Measurements from ENCODE around the gene C10orf90.

The C10orf90 gene

DNA sequence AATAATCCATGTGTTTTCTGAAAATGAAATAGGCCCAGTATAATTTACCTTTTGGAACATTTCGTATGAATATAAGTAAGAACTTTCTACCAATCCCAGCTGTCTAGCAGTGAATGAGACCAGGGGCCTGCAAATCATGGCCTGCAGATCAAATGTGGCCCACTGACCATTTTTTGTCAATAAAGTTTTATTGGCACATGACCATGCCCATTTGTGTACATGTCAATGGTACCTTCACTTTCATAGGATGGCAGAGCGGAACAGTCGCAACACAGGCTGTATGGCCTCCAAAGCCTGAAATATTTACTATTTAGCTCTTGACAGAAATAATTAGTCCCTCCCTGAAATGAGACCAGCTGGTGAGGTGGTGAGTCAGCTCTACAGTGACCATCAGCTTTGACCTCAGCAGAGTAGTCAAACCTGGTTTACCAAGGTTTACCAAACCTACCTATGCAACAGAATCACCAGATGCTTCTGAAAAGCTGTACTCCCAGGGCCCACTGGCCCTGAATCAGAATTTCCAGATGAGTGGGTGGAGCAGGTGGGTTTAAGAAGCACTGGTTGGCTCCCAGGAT is 13.8 kb upstream of the C10orf90 start:
- Histone ChIP-seq H3K36me3 (ENCODE audit: control insufficient read depth, insufficient read depth, low read length) (no peaks in the 10 kb centered on the region), H3K4me3 (replicated peaks; ENCODE audit: low read depth, low read length) (no peak overlapping the region), H3K27me3 (replicated peaks; ENCODE audit: control insufficient read depth, insufficient read depth, low read length) (no peaks in the 10 kb centered on the region)
- TF ChIP-seq, protein P1, sequence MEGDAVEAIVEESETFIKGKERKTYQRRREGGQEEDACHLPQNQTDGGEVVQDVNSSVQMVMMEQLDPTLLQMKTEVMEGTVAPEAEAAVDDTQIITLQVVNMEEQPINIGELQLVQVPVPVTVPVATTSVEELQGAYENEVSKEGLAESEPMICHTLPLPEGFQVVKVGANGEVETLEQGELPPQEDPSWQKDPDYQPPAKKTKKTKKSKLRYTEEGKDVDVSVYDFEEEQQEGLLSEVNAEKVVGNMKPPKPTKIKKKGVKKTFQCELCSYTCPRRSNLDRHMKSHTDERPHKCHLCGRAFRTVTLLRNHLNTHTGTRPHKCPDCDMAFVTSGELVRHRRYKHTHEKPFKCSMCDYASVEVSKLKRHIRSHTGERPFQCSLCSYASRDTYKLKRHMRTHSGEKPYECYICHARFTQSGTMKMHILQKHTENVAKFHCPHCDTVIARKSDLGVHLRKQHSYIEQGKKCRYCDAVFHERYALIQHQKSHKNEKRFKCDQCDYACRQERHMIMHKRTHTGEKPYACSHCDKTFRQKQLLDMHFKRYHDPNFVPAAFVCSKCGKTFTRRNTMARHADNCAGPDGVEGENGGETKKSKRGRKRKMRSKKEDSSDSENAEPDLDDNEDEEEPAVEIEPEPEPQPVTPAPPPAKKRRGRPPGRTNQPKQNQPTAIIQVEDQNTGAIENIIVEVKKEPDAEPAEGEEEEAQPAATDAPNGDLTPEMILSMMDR (IDR thresholded peaks at IDR 0.05; ENCODE audit: insufficient read depth, low read length, poor library complexity, severe bottlenecking), result no peak
- no peak for DNase-seq (ENCODE audit: extremely low read depth, insufficient read length)

DNA sequence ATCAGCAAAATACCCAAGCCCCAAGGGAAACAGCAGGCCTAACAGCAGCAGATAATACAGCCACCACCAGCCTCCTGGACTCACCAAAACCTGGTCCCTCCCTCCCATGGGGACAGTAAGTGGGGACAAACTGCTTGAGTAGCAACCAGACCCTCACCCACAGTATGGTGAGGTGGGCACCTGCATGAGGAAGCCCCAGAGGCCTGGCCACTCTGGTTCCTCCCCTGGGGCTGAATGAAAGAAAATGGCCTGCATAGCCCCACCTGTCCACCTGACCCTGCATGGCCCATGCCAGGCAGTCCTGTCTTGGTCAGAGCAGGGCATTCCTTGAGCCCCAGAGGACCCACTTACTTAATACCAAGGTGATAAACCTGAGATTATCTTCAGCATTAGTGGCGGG is 13.0 kb upstream of the C10orf90 start:
- no peaks in the 10 kb centered on the region for H3K27me3 ChIP-seq (replicated peaks; ENCODE audit: control insufficient read depth, insufficient read depth, low read length)
- DNase-seq (ENCODE audit: extremely low read depth, insufficient read length), result no peak
- no peak overlapping the region for H3K4me3 ChIP-seq (replicated peaks; ENCODE audit: low read depth, low read length)
- TF ChIP-seq, protein P1 (IDR thresholded peaks at IDR 0.05; ENCODE audit: insufficient read depth, low read length, poor library complexity, severe bottlenecking), result no peak
- no peaks in the 10 kb centered on the region for H3K36me3 ChIP-seq (ENCODE audit: control insufficient read depth, insufficient read depth, low read length)

DNA sequence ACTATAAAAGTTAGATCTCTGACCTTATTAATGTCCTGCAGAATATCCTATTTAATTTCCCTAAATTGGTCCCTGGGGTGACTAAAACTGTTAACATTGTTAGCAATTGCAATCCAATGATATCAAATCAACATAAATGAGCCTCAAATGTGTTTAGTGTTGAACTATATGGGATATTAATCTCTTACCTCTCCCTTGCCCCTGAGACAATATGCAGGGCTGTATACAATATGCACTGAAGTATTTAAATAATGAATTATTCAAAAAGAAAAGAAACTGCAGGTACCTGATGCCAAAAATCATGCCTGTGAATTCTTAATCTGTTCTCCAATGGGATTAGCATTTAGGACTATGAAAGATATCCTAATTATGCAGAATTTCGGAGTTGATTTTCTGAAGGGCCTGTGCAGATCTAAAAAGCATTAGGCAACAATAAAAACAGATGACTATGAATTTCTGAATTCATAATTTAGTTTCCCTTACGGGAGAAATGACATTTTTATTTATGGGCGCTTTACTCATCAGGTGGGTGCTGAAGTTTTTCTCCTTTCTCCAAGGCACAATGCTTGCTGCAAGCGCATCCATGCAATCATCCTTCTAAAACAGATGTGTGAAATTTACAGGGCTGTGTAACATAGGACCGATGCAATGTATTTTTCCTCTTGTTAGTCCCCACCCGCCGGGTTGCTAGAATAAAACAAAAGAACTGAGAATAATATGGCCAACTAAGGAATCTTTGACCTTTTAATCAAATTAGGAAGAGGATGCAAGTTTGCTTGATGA is 5.4 kb upstream of the C10orf90 start:
- no peaks in the 10 kb centered on the region for H3K27me3 ChIP-seq (replicated peaks; ENCODE audit: control insufficient read depth, insufficient read depth, low read length)
- no peaks in the 10 kb centered on the region for H3K36me3 ChIP-seq (ENCODE audit: control insufficient read depth, insufficient read depth, low read length)
- TF ChIP-seq, protein P1 (IDR thresholded peaks at IDR 0.05; ENCODE audit: insufficient read depth, low read length, poor library complexity, severe bottlenecking), result no peak
- H3K4me3 ChIP-seq (replicated peaks; ENCODE audit: low read depth, low read length), result no peak overlapping the region
- DNase-seq (ENCODE audit: extremely low read depth, insufficient read length), result no peak

DNA sequence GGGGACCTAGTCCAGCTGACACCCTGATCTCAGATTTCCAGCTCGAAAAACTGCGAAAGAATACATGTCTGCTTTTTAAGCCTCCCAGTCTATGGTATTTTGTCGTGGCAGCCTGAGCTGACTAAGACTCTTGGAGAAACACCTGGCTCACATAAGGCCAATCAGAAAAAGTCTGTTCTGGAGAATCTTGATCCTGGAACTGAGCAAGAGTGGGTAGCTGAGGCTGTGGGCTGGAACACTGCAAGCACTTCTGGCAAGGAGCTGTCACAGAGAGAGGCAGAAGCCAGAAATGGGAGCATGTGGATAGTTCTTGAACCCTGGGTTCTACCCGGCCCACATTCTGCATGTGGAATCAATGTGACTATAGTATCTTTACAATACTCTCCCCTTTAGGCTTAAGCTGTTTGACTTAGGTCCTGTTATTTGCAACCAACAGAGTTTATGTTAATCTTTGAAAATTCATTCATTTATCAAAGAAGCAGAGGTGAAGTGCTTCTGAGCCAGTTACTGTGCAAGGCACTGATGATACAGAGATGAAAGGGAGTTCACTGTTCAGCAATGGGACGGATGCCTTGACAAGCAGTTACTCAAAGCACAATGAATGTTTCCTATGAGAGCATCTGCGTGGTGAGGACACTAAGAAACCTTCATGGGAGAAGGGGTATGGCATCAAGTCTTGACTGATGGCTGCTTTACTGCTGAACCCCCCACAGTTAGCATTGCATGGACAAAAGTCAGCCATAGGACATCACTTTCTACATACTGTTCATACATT is 4.4 kb upstream of the C10orf90 start:
- H3K4me3 ChIP-seq (replicated peaks; ENCODE audit: low read depth, low read length), result no peak overlapping the region

DNA sequence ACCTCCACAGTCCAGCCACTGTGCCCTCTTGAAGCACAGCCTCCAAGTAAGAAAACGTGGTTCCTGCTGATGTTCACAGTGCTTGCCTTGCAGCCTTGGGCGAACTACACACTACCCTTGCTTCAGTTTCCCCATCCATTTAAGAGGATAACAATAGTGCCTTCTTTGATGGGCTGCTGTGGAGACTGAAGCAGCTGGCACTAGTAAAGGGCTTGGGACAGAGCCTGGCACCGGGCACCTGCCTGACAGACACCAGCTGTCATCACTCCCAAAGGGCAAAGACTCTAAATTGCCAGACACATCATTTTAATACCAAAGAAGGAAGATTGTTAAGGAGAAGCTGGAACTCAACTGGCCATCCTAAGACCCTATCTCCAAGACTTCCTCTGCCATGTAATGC is 3.1 kb upstream of the C10orf90 start:
- TF ChIP-seq, protein P1 (IDR thresholded peaks at IDR 0.05; ENCODE audit: insufficient read depth, low read length, poor library complexity, severe bottlenecking), result no peak
- H3K4me3 ChIP-seq (replicated peaks; ENCODE audit: low read depth, low read length), result no peak overlapping the region

More for the DNA sequence above, 4.4 kb upstream of the C10orf90 start:
- no peak for DNase-seq (ENCODE audit: extremely low read depth, insufficient read length)
- Histone ChIP-seq H3K36me3 (ENCODE audit: control insufficient read depth, insufficient read depth, low read length) (no peaks in the 10 kb centered on the region), H3K27me3 (replicated peaks; ENCODE audit: control insufficient read depth, insufficient read depth, low read length) (no peaks in the 10 kb centered on the region)
- TF ChIP-seq, protein P1 (IDR thresholded peaks at IDR 0.05; ENCODE audit: insufficient read depth, low read length, poor library complexity, severe bottlenecking), result no peak

More for the DNA sequence above, 3.1 kb upstream of the C10orf90 start:
- Histone ChIP-seq H3K27me3 (replicated peaks; ENCODE audit: control insufficient read depth, insufficient read depth, low read length) (no peaks in the 10 kb centered on the region), H3K36me3 (ENCODE audit: control insufficient read depth, insufficient read depth, low read length) (no peaks in the 10 kb centered on the region)
- no peak for DNase-seq (ENCODE audit: extremely low read depth, insufficient read length)

Data from GM06990 (cell line).